K562 (cell line): Measurements from ENCODE around the gene PPM1H. TPM values are rescaled to one million over a fixed set of nuclear protein-coding genes. Genes with fewer than 3 reads are reported as not detected.

Experiments used
- ATAC-seq: fragments of 200-7000 bp; cut with Tn5 transposase; 3 replicates; pipeline ENCODE4 v1.9.1; 2020; ENCODE audit warnings: moderate library complexity
- BruUV-seq: library from RNA; stranded (reverse); fragments of 400-500 nt; replicated peaks from 2 replicates; lab custom pipeline; 2021; lab: Mats Ljungman, UMichigan
- CTCF ChIA-PET: fragments of 300-600 bp; formaldehyde crosslinking; extraction: SDS; loops from one replicate; lab custom pipeline; 2021; ENCODE audit warnings: low intra/inter-chr PET ratio; lab: Yijun Ruan, JAX
- POLR2A ChIA-PET: fragments of 300-600, 350-650 bp; sonication (Branson Sonifier 250); formaldehyde crosslinking; extraction: SDS; loops from one replicate; lab custom pipeline; 2021; ENCODE audit warnings: antibody characterized with exemption, inconsistent platforms; lab: Yijun Ruan, JAX
- DNase-seq, 4 experiments: peaks; one replicate each; pipeline versions ENCODE4 v3.0.0 to v3.0.0-alpha.2; 2011 to 2018; ENCODE audit warnings: low spot score in 3 of 4, mixed read lengths in 3 of 4; ENCODE audit errors: extremely low read depth in 1 of 4
- FAIRE-seq: peaks from 2 replicates; lab custom pipeline; 2011; peaks lifted over from hg19 to GRCh38; lab: Jason Lieb, UNC
- H2AFZ ChIP-seq: 2 replicates; pipeline ENCODE4 v1.6.0; 2011; ENCODE audit warnings: low read depth, low read length, control low read depth, inconsistent platforms
- H3K27ac ChIP-seq: fragments of 200-600 bp; 3 replicates; pipeline ENCODE4 v1.8.0; 2011; ENCODE audit warnings: low read depth, mild to moderate bottlenecking, control low read depth, inconsistent platforms, low read length, moderate library complexity, mixed read lengths; ENCODE audit errors: extremely low read depth
- H3K27me3 ChIP-seq, 2 experiments: fragments of 300-600 bp in 1 of 2; 2 replicates in 1 of 2; 3 replicates in 1 of 2; pipeline versions ENCODE4 v1.6.0 to v1.8.0; 2011; ENCODE audit warnings: inconsistent platforms in 2 of 2, low read length in 2 of 2, mild to moderate bottlenecking in 1 of 2, mixed read lengths in 1 of 2, moderate library complexity in 1 of 2; ENCODE audit not compliant: control insufficient read depth in 2 of 2, insufficient read depth in 2 of 2
- H3K36me3 ChIP-seq: fragments of 300-600 bp; 3 replicates; pipeline ENCODE4 v1.8.0; 2011; ENCODE audit warnings: mild to moderate bottlenecking, low read length, inconsistent platforms; ENCODE audit not compliant: control insufficient read depth, insufficient read depth
- H3K4me1 ChIP-seq, 2 experiments: fragments of 200-600 bp in 1 of 2; replicated peaks in 1 of 2; 2 replicates in 1 of 2; 3 replicates in 1 of 2; pipeline versions ENCODE4 v1.5.1 to v1.8.0; 2011; ENCODE audit warnings: inconsistent platforms in 2 of 2, low read length in 2 of 2, mild to moderate bottlenecking in 1 of 2, mixed read lengths in 1 of 2, moderate library complexity in 1 of 2; ENCODE audit not compliant: control insufficient read depth in 2 of 2, insufficient read depth in 2 of 2
- H3K4me2 ChIP-seq: 2 replicates; pipeline ENCODE4 v1.6.1; 2011; ENCODE audit warnings: low read length, control low read depth, inconsistent platforms, mixed read lengths; ENCODE audit not compliant: insufficient read depth
- H3K4me3 ChIP-seq: fragments of 200-600 bp; sonication (generic), shearing (Covaris generic); 2 replicates; pipeline ENCODE4 v1.5.1; 2016; ENCODE audit warnings: control low read depth, inconsistent platforms
- H3K79me2 ChIP-seq: fragments of 200-600 bp; 3 replicates; pipeline ENCODE4 v1.8.0; 2011; ENCODE audit warnings: low read length, inconsistent platforms; ENCODE audit not compliant: control insufficient read depth, insufficient read depth
- H3K9ac ChIP-seq, 2 experiments: 2 replicates each; pipeline versions ENCODE4 v1.6.0 to v1.6.1; 2011; ENCODE audit warnings: low read depth in 2 of 2, low read length in 2 of 2, control low read depth in 1 of 2, inconsistent platforms in 1 of 2, mild to moderate bottlenecking in 1 of 2, mixed read lengths in 1 of 2; ENCODE audit not compliant: insufficient read depth in 1 of 2
- H3K9me1 ChIP-seq: one replicate; pipeline ENCODE4 v1.6.0; 2011; ENCODE audit warnings: inconsistent platforms, mild to moderate bottlenecking, low read length, moderate library complexity; ENCODE audit not compliant: control insufficient read depth, insufficient read depth
- H3K9me3 ChIP-seq: replicated peaks from 2 replicates; pipeline ENCODE4 v1.5.1; 2011; ENCODE audit warnings: low read depth, low read length, inconsistent platforms; ENCODE audit not compliant: control insufficient read depth, insufficient read depth
- H4K20me1 ChIP-seq: replicated peaks from 2 replicates; pipeline ENCODE4 v1.6.1; 2011; ENCODE audit warnings: low read length, inconsistent platforms, mixed read lengths; ENCODE audit not compliant: control insufficient read depth, insufficient read depth
- HNRNPL ChIP-seq: fragments of 200-400 bp; formaldehyde crosslinking; IDR thresholded peaks from 2 replicates; pipeline ENCODE4 v1.6.1; 2017; ENCODE audit warnings: low read depth, mild to moderate bottlenecking, low read length
- MTA3 ChIP-seq: fragments of 450-650 bp; formaldehyde crosslinking; IDR thresholded peaks from 2 replicates; pipeline ENCODE4 v1.6.1; 2017; ENCODE audit warnings: mild to moderate bottlenecking, borderline replicate concordance
- NFE2 ChIP-seq: IDR thresholded peaks from 2 replicates; pipeline ENCODE4 v1.6.1; 2014; ENCODE audit warnings: antibody characterized with exemption, low read depth
- POLR2AphosphoS5 ChIP-seq: IDR thresholded peaks from 2 replicates; pipeline ENCODE4 v1.6.1; 2011; ENCODE audit warnings: mild to moderate bottlenecking, low read depth, low read length, moderate library complexity; ENCODE audit not compliant: control insufficient read depth, insufficient read depth
- SMARCB1 ChIP-seq: IDR thresholded peaks from 2 replicates; pipeline ENCODE4 v1.6.1; 2011; ENCODE audit warnings: improper control_type of control experiment, low read depth; ENCODE audit not compliant: insufficient read length
- SNIP1 ChIP-seq: fragments of 450-650 bp; IDR thresholded peaks from 2 replicates; pipeline ENCODE4 v1.7.1; 2017; ENCODE audit warnings: low read depth, mild to moderate bottlenecking
- TAL1 ChIP-seq: fragments of 450-650 bp; IDR thresholded peaks from 2 replicates; pipeline ENCODE4 v1.6.1; 2016; ENCODE audit warnings: mild to moderate bottlenecking
- ZBED1 ChIP-seq: IDR thresholded peaks from 2 replicates; pipeline ENCODE4 v1.6.1; 2014
- ZC3H4 ChIP-seq: sonication (generic); formaldehyde crosslinking; IDR thresholded peaks from 2 replicates; pipeline ENCODE4 v1.9.0; 2021; ENCODE audit warnings: missing genetic modification reagents, borderline replicate concordance
- ZKSCAN3 ChIP-seq: fragments of 250-450 bp; sonication (Bioruptor Pico); IDR thresholded peaks from 2 replicates; pipeline ENCODE4 v1.4.0; 2020
- ZKSCAN8 ChIP-seq: fragments of 200-800 bp; sonication (Bioruptor generic); IDR thresholded peaks from 2 replicates; pipeline ENCODE4 v1.6.1; 2016; ENCODE audit warnings: missing genetic modification characterization, missing compliant biosample characterization
- ZNF140 ChIP-seq: fragments of 250-450 bp; sonication (Bioruptor Pico); IDR thresholded peaks from 2 replicates; pipeline ENCODE4 v1.8.0; 2021; ENCODE audit warnings: moderate library complexity, mild to moderate bottlenecking, inconsistent platforms
- ZNF143 ChIP-seq: sonication (generic); formaldehyde crosslinking; IDR thresholded peaks from 2 replicates; pipeline ENCODE4 v1.9.0; 2022; ENCODE audit warnings: mild to moderate bottlenecking, missing genetic modification reagents
- ZNF263 ChIP-seq: sonication (generic); formaldehyde crosslinking; IDR thresholded peaks from 2 replicates; pipeline ENCODE4 v1.8.0; 2022; ENCODE audit warnings: mild to moderate bottlenecking, missing genetic modification reagents, borderline replicate concordance
- ZNF354B ChIP-seq: fragments of 250-450 bp; sonication (Bioruptor Pico); IDR thresholded peaks from 2 replicates; pipeline ENCODE4 v1.4.0; 2020
- ZNF583 ChIP-seq: fragments of 250-450 bp; sonication (Bioruptor Pico); IDR thresholded peaks from 2 replicates; pipeline ENCODE4 v1.4.0; 2020
- WGBS: fragments of 100-300 bp; shearing (Covaris generic); methylation state at CpG from one replicate; pipeline ENCODE4 v1.1.6; 2016; ENCODE audit warnings: low coverage, mixed read lengths; ENCODE audit not compliant: insufficient coverage; ENCODE audit errors: missing lambda C conversion rate; 5-methylcytosine and 5-hydroxymethylcytosine counted together
- in situ Hi-C: fragments of 300-500 bp; cut with MboI; formaldehyde crosslinking; loops from 4 replicates; pipeline ENCODE4 v1.15.0; 2018; ENCODE audit warnings: inconsistent platforms, mixed read lengths
- intact Hi-C: fragments of 100-400 bp; cut with micrococcal nuclease; formaldehyde crosslinking; loops from 2 replicates; pipeline ENCODE4 v1.14.2; 2022
- polyA plus RNA-seq, 8 experiments: library from polyadenylated mRNA; depleted of rRNA in 4 of 8; stranded (reverse) in 5 of 8; unstranded in 3 of 8; fragments of >200 nt; fragmentation: Nextera tagmentation in 2 of 8; fragmentation: Illumina TruSeq in 1 of 8; extraction: Ambion mirVana in 2 of 8; extraction: Trizol in 1 of 8; gene quantifications; 2 replicates each; pipeline versions ENCODE4 v1.2.1 to v1.2.3, GENCODE V29; 2011 to 2014; ENCODE audit warnings: inconsistent platforms in 1 of 8, missing spikeins in 1 of 8
- total RNA-seq, 7 experiments: library from RNA; depleted of rRNA in 6 of 7; stranded (reverse); fragments of >200 nt in 6 of 7; fragmentation: Illumina TruSeq in 2 of 7; extraction: Trizol in 2 of 7; gene quantifications; 2 replicates each; pipeline versions ENCODE4 v1.2.1 to v1.2.3, GENCODE V29; 2011 to 2021; ENCODE audit warnings: low replicate concordance in 1 of 7
- TF ChIP-seq, protein P1 (sequence below): fragments of 450-650 bp; formaldehyde crosslinking; IDR thresholded peaks from 2 replicates; pipeline ENCODE4 v1.4.0; 2020; ENCODE audit warnings: mild to moderate bottlenecking, moderate library complexity

Gene PPM1H
- total and polyA plus RNA-seq, 9 of the 15 experiments (the other 6 are each of a cell fraction or from before 2014, with no cell fraction given), result 5.3 to 29.3 (median 11.3) TPM

DNA sequence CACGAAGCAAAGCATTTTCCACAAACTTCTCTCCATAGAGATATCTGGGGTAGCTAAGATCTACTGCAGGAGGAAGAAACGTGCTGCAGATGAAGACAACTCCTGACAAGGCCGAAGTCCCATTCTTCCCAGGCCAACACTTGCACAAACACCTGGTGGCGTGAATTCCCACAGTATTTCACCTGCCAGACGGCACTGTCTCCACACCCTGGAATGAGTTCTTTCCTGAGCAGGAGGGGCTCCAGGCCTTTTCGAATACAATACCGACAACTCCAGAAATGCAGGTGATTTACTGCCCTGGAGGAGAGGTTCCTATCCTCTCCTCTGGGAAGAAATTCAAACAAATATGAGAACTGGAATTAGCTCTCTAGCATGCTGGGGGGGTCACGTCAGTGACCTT lies 288.4 kb downstream of the PPM1H start:
- FAIRE-seq, result no peak
- no peaks in the 10 kb centered on the region; the same call in 2 of the 3 replicates for H3K36me3 ChIP-seq
- no peaks in the 10 kb centered on the region for H3K79me2 ChIP-seq
- H3K27ac ChIP-seq, result no peak overlapping the region
- H3K9ac ChIP-seq, result no peak overlapping the region
- ATAC-seq, result no peak
- H3K4me2 ChIP-seq, result no peak overlapping the region
- no peaks in the 10 kb centered on the region for H3K9me3 ChIP-seq
- no peaks in the 10 kb centered on the region for H3K4me1 ChIP-seq
- H4K20me1 ChIP-seq, result no peaks in the 10 kb centered on the region
- H3K4me3 ChIP-seq, result no peak overlapping the region
- H2AFZ ChIP-seq, result no peak overlapping the region
- TF ChIP-seq ZKSCAN8 (CRISPR knock-in tag) (no peak), ZBED1 (no peak), ZNF140 (CRISPR knock-in tag) (no peak)
- WGBS, result 44% methylated on average over 7 of the region's 8 CpGs
- ChIA-PET CTCF (no interaction called here), POLR2A (interaction anchor here (0.7 kb wide), 1 partner anchor 11 kb away, joined by 3 read pairs; no protein-coding TSS in a partner anchor)
- no peak for DNase-seq
- no peaks in the 10 kb centered on the region for H3K9me1 ChIP-seq
- no peaks in the 10 kb centered on the region for H3K27me3 ChIP-seq
- intact Hi-C loops (no loop called here), in situ Hi-C loops (no loop called here)
- BruUV-seq, result no TSS peak

DNA sequence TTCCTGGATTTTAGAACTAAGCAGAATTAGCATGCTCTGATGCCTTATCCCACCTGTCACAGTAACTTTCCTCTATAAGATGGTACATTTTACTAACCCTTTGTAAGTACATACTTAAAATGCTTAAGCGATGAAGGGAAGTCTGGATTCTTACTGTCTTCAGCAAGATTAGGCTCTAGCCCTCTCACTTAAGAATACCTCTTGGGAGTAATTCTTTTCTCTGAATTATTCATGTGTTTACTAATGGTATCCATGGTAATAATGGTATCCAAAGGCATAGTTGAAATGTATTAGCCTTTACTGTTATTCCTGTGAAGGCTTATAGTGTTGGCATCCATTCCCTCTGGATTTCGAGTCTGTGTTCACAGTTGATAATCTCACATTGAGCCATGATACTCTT lies 291.5 kb downstream of the PPM1H start:
- Histone ChIP-seq H3K9me1 (no peaks in the 10 kb centered on the region), H3K4me1 (no peaks in the 10 kb centered on the region), H3K27ac (no peak overlapping the region), H4K20me1 (no peaks in the 10 kb centered on the region), H3K79me2 (no peaks in the 10 kb centered on the region), H3K27me3 (no peaks in the 10 kb centered on the region), H3K9ac (no peak overlapping the region), H3K4me2 (no peak overlapping the region), H3K9me3 (no peaks in the 10 kb centered on the region), H3K36me3 (no peaks in the 10 kb centered on the region; the same call in 2 of the 3 replicates), H2AFZ (no peak overlapping the region), H3K4me3 (no peak overlapping the region)
- POLR2A ChIA-PET, result no interaction called here
- in situ Hi-C loops, result no loop called here
- no TSS peak for BruUV-seq
- WGBS, result 43% methylated on average over 2 of the region's 2 CpGs
- DNase-seq (no peak), FAIRE-seq (no peak), ATAC-seq (no peak)
- intact Hi-C loops, result no loop called here
- CTCF ChIA-PET, result no interaction called here
- TF ChIP-seq ZNF143 (no peak), ZC3H4 (no peak), SMARCB1 (no peak), ZNF263 (CRISPR knock-in tag) (no peak), ZNF583 (CRISPR knock-in tag) (no peak), SNIP1 (no peak), ZKSCAN3 (no peak), MTA3 (no peak), POLR2AphosphoS5 (no peak), NFE2 (no peak), ZNF354B (CRISPR knock-in tag) (no peak), HNRNPL (no peak), TAL1 (no peak)
- TF ChIP-seq, protein P1, sequence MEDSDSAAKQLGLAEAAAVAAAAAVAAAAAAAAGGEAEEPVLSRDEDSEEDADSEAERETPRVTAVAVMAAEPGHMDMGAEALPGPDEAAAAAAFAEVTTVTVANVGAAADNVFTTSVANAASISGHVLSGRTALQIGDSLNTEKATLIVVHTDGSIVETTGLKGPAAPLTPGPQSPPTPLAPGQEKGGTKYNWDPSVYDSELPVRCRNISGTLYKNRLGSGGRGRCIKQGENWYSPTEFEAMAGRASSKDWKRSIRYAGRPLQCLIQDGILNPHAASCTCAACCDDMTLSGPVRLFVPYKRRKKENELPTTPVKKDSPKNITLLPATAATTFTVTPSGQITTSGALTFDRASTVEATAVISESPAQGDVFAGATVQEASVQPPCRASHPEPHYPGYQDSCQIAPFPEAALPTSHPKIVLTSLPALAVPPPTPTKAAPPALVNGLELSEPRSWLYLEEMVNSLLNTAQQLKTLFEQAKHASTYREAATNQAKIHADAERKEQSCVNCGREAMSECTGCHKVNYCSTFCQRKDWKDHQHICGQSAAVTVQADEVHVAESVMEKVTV (CRISPR knock-in tag), result no peak
